Activated naive CD8-positive, alpha-beta T cell treated with anti-CD3 and anti-CD28 coated beads, Interleukin-2, amount 50 U/mL, for 24 hours (primary cell): Measurements from ENCODE around the gene EIF2S1.
"Not testable (repeated sequence)": the region's sequence is repeated elsewhere in the genome, so short reads cannot be mapped to it uniquely, and the experiment has no call there.

Experiments
- ATAC-seq: fragments of 150-1000 bp; cut with Tn5 transposase; one replicate; pipeline ENCODE4 v1.10.0; 2021
- DNase-seq: peaks from one replicate; pipeline ENCODE4 v3.0.0; 2021
- H3K27ac Mint-ChIP-seq: one replicate; pipeline ENCODE4 v1.8.0; 2021; ENCODE audit warnings: mild to moderate bottlenecking, mixed read lengths
- H3K27me3 Mint-ChIP-seq: one replicate; pipeline ENCODE4 v1.8.0; 2021; ENCODE audit warnings: mixed read lengths
- H3K36me3 Mint-ChIP-seq: one replicate; pipeline ENCODE4 v1.8.0; 2021; ENCODE audit warnings: low read depth, mixed read lengths
- H3K4me1 Mint-ChIP-seq: one replicate; pipeline ENCODE4 v1.8.0; 2021; ENCODE audit warnings: mixed read lengths
- H3K4me3 Mint-ChIP-seq: one replicate; pipeline ENCODE4 v1.8.0; 2021; ENCODE audit warnings: mild to moderate bottlenecking, moderate library complexity, mixed read lengths
- H3K9me3 Mint-ChIP-seq: one replicate; pipeline ENCODE4 v1.8.0; 2021; ENCODE audit warnings: mixed read lengths

Gene EIF2S1

GRCh38 chr14:67391268-67391667 lies 31.1 kb downstream of the EIF2S1 start:
- no peaks in the 10 kb centered on the region for H3K9me3 Mint-ChIP-seq
- H3K4me3 Mint-ChIP-seq: no peak overlapping the region
- no peaks in the 10 kb centered on the region for H3K4me1 Mint-ChIP-seq
- ATAC-seq: no peak
- no peaks in the 10 kb centered on the region for H3K27me3 Mint-ChIP-seq
- H3K36me3 Mint-ChIP-seq: peaks cover 9% of the 10 kb centered on the region
- H3K27ac Mint-ChIP-seq: no peak overlapping the region
- DNase-seq: no peak

- H3K27ac Mint-ChIP-seq: no peak overlapping the region
Observed at GRCh38 chr14:67392123-67392522, 32.0 kb downstream of the EIF2S1 start.

GRCh38 chr14:67392800-67393199 lies 32.7 kb downstream of the EIF2S1 start:
- ATAC-seq: no peak
- H3K27ac Mint-ChIP-seq: no peak overlapping the region
- H3K4me3 Mint-ChIP-seq: no peak overlapping the region
- H3K27me3 Mint-ChIP-seq: no peaks in the 10 kb centered on the region
- H3K9me3 Mint-ChIP-seq: no peaks in the 10 kb centered on the region
- no peaks in the 10 kb centered on the region for H3K36me3 Mint-ChIP-seq
- DNase-seq: no peak
- H3K4me1 Mint-ChIP-seq: no peaks in the 10 kb centered on the region

More at GRCh38 chr14:67392123-67392522, 32.0 kb downstream of the EIF2S1 start:
- H3K4me3 Mint-ChIP-seq: no peak overlapping the region
- H3K27me3 Mint-ChIP-seq: no peaks in the 10 kb centered on the region
- DNase-seq (no peak), ATAC-seq (no peak)
- H3K4me1 Mint-ChIP-seq: no peaks in the 10 kb centered on the region
- H3K9me3 Mint-ChIP-seq: no peaks in the 10 kb centered on the region
- H3K36me3 Mint-ChIP-seq: peaks cover 2% of the 10 kb centered on the region

GRCh38 chr14:67393689-67394088 lies 33.6 kb downstream of the EIF2S1 start:
- H3K27me3 Mint-ChIP-seq: no peaks in the 10 kb centered on the region
- ATAC-seq: no peak
- no peaks in the 10 kb centered on the region for H3K9me3 Mint-ChIP-seq
- H3K4me3 Mint-ChIP-seq: no peak overlapping the region
- no peaks in the 10 kb centered on the region for H3K36me3 Mint-ChIP-seq
- no peak for DNase-seq
- no peak overlapping the region for H3K27ac Mint-ChIP-seq
- H3K4me1 Mint-ChIP-seq: no peaks in the 10 kb centered on the region

- Mint-ChIP-seq H3K4me1 (no peaks in the 10 kb centered on the region), H3K4me3 (no peak overlapping the region), H3K36me3 (no peaks in the 10 kb centered on the region), H3K9me3 (no peaks in the 10 kb centered on the region), H3K27me3 (no peaks in the 10 kb centered on the region), H3K27ac (no peak overlapping the region)
- ATAC-seq (no peak), DNase-seq (no peak)
Observed at GRCh38 chr14:67395086-67395875, 35.2 kb downstream of the EIF2S1 start.

- ATAC-seq (no peak), DNase-seq (no peak)
- Mint-ChIP-seq H3K27me3 (no peaks in the 10 kb centered on the region), H3K36me3 (no peaks in the 10 kb centered on the region), H3K4me3 (no peak overlapping the region), H3K9me3 (no peaks in the 10 kb centered on the region), H3K4me1 (no peaks in the 10 kb centered on the region), H3K27ac (no peak overlapping the region)
Observed at GRCh38 chr14:67395876-67396189, 35.7 kb downstream of the EIF2S1 start.

- H3K9me3 Mint-ChIP-seq: no peaks in the 10 kb centered on the region
- no peak for DNase-seq
- ATAC-seq: no peak
- no peak overlapping the region for H3K4me3 Mint-ChIP-seq
- H3K27ac Mint-ChIP-seq: no peak overlapping the region
- no peaks in the 10 kb centered on the region for H3K4me1 Mint-ChIP-seq
- H3K27me3 Mint-ChIP-seq: no peaks in the 10 kb centered on the region
- no peaks in the 10 kb centered on the region for H3K36me3 Mint-ChIP-seq
Observed at GRCh38 chr14:67396381-67396970, 36.3 kb downstream of the EIF2S1 start.

GRCh38 chr14:67397536-67397935 lies 37.4 kb downstream of the EIF2S1 start:
- Mint-ChIP-seq H3K4me3 (no peak overlapping the region), H3K36me3 (no peaks in the 10 kb centered on the region), H3K27ac (no peak overlapping the region), H3K27me3 (peaks cover 1% of the 10 kb centered on the region), H3K9me3 (no peaks in the 10 kb centered on the region), H3K4me1 (no peaks in the 10 kb centered on the region)
- DNase-seq (no peak), ATAC-seq (no peak)

- no peaks in the 10 kb centered on the region for H3K4me1 Mint-ChIP-seq
- ATAC-seq (no peak), DNase-seq (no peak)
- no peaks in the 10 kb centered on the region for H3K9me3 Mint-ChIP-seq
- H3K4me3 Mint-ChIP-seq: no peak overlapping the region
- no peak overlapping the region for H3K27ac Mint-ChIP-seq
- peaks cover 4% of the 10 kb centered on the region for H3K27me3 Mint-ChIP-seq
- no peaks in the 10 kb centered on the region for H3K36me3 Mint-ChIP-seq
Observed at GRCh38 chr14:67400434-67400833, 40.3 kb downstream of the EIF2S1 start.

GRCh38 chr14:67405771-67406170 lies 45.6 kb downstream of the EIF2S1 start:
- H3K4me1 Mint-ChIP-seq: no peaks in the 10 kb centered on the region
- no peak overlapping the region for H3K27ac Mint-ChIP-seq
- H3K9me3 Mint-ChIP-seq: no peaks in the 10 kb centered on the region
- ATAC-seq: no peak
- H3K4me3 Mint-ChIP-seq: no peak overlapping the region
- no peaks in the 10 kb centered on the region for H3K36me3 Mint-ChIP-seq
- H3K27me3 Mint-ChIP-seq: peaks cover 11% of the 10 kb centered on the region
- no peak for DNase-seq

GRCh38 chr14:67408122-67408801 lies 48.1 kb downstream of the EIF2S1 start:
- peaks cover 22% of the 10 kb centered on the region for H3K27me3 Mint-ChIP-seq
- not testable (repeated sequence) for H3K27ac Mint-ChIP-seq, H3K36me3 Mint-ChIP-seq, H3K9me3 Mint-ChIP-seq, DNase-seq, ATAC-seq, H3K4me3 Mint-ChIP-seq, H3K4me1 Mint-ChIP-seq

GRCh38 chr14:67409461-67409860 lies 49.3 kb downstream of the EIF2S1 start:
- DNase-seq: no peak
- H3K9me3 Mint-ChIP-seq: no peaks in the 10 kb centered on the region
- H3K4me1 Mint-ChIP-seq: peaks cover 10% of the 10 kb centered on the region
- peaks cover 22% of the 10 kb centered on the region for H3K27me3 Mint-ChIP-seq
- no peak for ATAC-seq
- H3K27ac Mint-ChIP-seq: no peak overlapping the region
- H3K4me3 Mint-ChIP-seq: no peak overlapping the region
- H3K36me3 Mint-ChIP-seq: no peaks in the 10 kb centered on the region

- Mint-ChIP-seq H3K36me3 (no peaks in the 10 kb centered on the region), H3K9me3 (no peaks in the 10 kb centered on the region), H3K27ac (no peak overlapping the region), H3K4me3 (no peak overlapping the region), H3K27me3 (peaks cover 22% of the 10 kb centered on the region), H3K4me1 (peaks cover 14% of the 10 kb centered on the region)
- no peak for ATAC-seq
- no peak for DNase-seq
Observed at GRCh38 chr14:67410313-67410712, 50.2 kb downstream of the EIF2S1 start.

- Mint-ChIP-seq H3K4me3 (no peak overlapping the region), H3K27me3 (peaks cover 20% of the 10 kb centered on the region), H3K4me1 (peaks cover 14% of the 10 kb centered on the region), H3K36me3 (no peaks in the 10 kb centered on the region), H3K9me3 (no peaks in the 10 kb centered on the region), H3K27ac (no peak overlapping the region)
- DNase-seq (no peak), ATAC-seq (no peak)
Observed at GRCh38 chr14:67411370-67411769, 51.2 kb downstream of the EIF2S1 start.

- Mint-ChIP-seq H3K27ac (no peak within 1 kb of the TSS), H3K36me3 (no peaks in the 10 kb centered on the region), H3K27me3 (peaks cover 20% of the 10 kb centered on the region), H3K9me3 (no peaks in the 10 kb centered on the region), H3K4me1 (peaks cover 14% of the 10 kb centered on the region), H3K4me3 (peak within 1 kb of the TSS; percentile 50)
- ATAC-seq (peak; percentile 20), DNase-seq (peak; percentile 41)
Observed at GRCh38 chr14:67411820-67412421, 51.8 kb downstream of the EIF2S1 start, which contains the start of gene PLEK2. Gene PLEK2 (minus strand): TSS chr14:67412165. CDS start chr14:67412059, 106 bp downstream.
